Left ventricle myocardium inferior (tissue), 1 donor: Measurements from ENCODE around the gene NR2C2AP. TPM values are rescaled to one million over a fixed set of nuclear protein-coding genes. Genes with fewer than 3 reads are reported as not detected.
A peak's percentile ranks its signal among the peaks of the same experiment; 100 is the strongest.
"Not testable (repeated sequence)": the region's sequence is repeated elsewhere in the genome, so short reads cannot be mapped to it uniquely, and the experiment has no call there.

Experiments used
- DNase-seq: peaks from one replicate; pipeline ENCODE4 v3.0.0-alpha.2; 2020
- H3K27ac ChIP-seq: fragments of 200-600 bp; replicated peaks from 2 replicates; pipeline ENCODE4 v1.8.0; 2021
- H3K27me3 ChIP-seq: fragments of 200-600 bp; 2 replicates; pipeline ENCODE4 v1.8.0; 2021; ENCODE audit warnings: low read depth
- H3K36me3 ChIP-seq: fragments of 200-600 bp; 2 replicates; pipeline ENCODE4 v1.8.0; 2021
- H3K4me1 ChIP-seq: fragments of 200-600 bp; 2 replicates; pipeline ENCODE4 v1.8.0; 2021
- H3K4me3 ChIP-seq: fragments of 200-600 bp; 2 replicates; pipeline ENCODE4 v1.8.0; 2021; ENCODE audit warnings: mild to moderate bottlenecking, moderate library complexity
- H3K9me3 ChIP-seq: fragments of 200-600 bp; replicated peaks from 2 replicates; pipeline ENCODE4 v1.8.0; 2021
- intact Hi-C: fragments of 100-400 bp; cut with micrococcal nuclease; formaldehyde crosslinking; loops from one replicate; pipeline ENCODE4 v1.11.0; 2022
- total RNA-seq: library from RNA; stranded (reverse); fragmentation: NEBNext Ultra II Directional; extraction: Animal tissue kit (Norgen Biotek cat#: 25700); gene quantifications from one replicate; pipeline ENCODE4 v1.2.1, GENCODE V29; 2021
- TF ChIP-seq, protein P1 (sequence below): fragments of 200-600 bp; IDR thresholded peaks from 2 replicates; pipeline ENCODE4 v1.8.0; 2021; ENCODE audit warnings: antibody characterized with exemption, mild to moderate bottlenecking, borderline replicate concordance
- donor health status: DM: no; HTN: yes; CAD: no; lungs with severe emphysema.

The NR2C2AP gene
- total RNA-seq, 1 donor from 2014 or later, result 6.3 TPM

DNA sequence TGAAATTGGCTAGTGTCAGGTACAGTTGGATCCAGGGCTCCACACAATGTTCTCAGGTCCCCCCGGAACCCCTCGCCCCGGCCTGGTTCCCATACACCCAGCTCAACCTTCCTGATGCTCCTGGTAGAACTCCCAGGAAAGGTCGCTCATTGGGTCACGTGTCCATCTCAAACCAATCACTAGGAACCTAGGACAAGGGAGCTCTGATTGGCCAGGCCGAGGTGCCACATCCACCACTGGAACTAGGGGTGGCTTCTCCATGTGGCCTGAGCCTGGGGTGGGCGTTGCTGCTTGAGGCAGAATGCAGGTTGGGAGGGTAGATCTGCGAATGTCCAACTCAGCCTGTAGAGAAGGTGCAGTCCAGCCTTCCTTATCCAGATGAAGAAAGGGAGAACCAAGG is 26.3 kb downstream of the NR2C2AP start:
- Histone ChIP-seq H3K4me3 (no peak overlapping the region), H3K36me3 (peaks cover 45% of the 10 kb centered on the region), H3K27ac (no peak overlapping the region), H3K27me3 (no peaks in the 10 kb centered on the region), H3K9me3 (peaks cover 5% of the 10 kb centered on the region), H3K4me1 (no peaks in the 10 kb centered on the region)
- TF ChIP-seq, protein P1, sequence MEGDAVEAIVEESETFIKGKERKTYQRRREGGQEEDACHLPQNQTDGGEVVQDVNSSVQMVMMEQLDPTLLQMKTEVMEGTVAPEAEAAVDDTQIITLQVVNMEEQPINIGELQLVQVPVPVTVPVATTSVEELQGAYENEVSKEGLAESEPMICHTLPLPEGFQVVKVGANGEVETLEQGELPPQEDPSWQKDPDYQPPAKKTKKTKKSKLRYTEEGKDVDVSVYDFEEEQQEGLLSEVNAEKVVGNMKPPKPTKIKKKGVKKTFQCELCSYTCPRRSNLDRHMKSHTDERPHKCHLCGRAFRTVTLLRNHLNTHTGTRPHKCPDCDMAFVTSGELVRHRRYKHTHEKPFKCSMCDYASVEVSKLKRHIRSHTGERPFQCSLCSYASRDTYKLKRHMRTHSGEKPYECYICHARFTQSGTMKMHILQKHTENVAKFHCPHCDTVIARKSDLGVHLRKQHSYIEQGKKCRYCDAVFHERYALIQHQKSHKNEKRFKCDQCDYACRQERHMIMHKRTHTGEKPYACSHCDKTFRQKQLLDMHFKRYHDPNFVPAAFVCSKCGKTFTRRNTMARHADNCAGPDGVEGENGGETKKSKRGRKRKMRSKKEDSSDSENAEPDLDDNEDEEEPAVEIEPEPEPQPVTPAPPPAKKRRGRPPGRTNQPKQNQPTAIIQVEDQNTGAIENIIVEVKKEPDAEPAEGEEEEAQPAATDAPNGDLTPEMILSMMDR, result no peak
- no peak for DNase-seq
- intact Hi-C loops, result no loop called here

DNA sequence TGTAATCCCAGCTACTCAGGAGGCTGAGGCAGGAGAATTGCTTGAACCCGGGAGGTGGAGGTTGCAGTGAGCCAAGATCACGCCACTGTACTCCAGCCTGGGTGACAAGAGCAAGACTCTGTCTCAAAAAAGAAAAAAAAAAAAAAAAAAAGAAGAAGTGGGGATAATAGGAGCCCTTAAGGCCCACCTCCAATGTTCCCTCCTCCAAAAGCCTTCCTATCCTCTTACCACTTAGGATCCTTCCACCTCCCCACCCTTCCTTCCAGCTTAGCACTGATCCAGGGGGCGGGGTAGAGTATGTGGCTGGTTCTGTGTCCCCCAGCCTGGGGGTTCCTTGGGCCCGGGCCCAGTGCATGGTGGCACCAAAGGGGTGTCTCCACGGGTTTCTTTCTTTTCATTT is 30.0 kb downstream of the NR2C2AP start:
- DNase-seq, H3K27me3 ChIP-seq, H3K4me3 ChIP-seq, intact Hi-C loops, H3K9me3 ChIP-seq, H3K27ac ChIP-seq: not testable (repeated sequence)
- Histone ChIP-seq H3K36me3 (peaks cover 16% of the 10 kb centered on the region), H3K4me1 (peaks cover 12% of the 10 kb centered on the region)

DNA sequence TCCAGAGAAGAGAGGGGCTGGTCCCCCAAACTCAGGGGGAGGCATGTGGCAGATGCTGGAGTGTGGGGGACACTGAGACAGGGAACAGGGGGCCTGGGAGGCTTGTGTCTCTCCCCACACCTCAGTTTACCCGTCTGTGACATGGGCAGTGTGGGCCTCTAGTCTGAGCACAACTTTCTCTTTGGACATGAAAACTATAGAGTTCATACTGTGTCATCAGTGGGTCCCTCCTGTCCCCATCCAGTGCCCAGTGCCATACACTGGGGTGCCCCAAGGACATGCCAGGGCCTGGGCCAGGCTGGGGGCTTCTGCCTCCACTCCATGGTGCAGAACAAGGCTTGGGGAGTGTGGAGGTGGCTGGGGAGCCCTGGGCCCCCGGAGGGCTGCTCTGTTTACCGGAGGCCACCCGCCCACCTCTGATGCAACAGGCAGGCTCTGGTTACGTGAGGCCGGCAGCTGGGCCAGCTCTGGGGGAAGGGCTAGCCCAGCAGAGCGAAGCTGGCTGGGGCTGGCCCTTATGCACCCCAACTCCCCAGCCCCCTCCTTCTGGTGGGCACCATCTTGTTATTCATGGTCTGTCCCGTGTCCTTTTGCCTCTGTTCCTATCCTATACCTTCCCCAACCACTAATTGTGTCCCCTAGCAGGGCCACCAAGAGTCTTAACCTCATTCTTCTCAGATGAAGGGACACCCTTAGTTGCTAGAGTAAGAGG is 31.2 kb downstream of the NR2C2AP start:
- Histone ChIP-seq H3K9me3 (no peaks in the 10 kb centered on the region), H3K4me1 (peaks cover 12% of the 10 kb centered on the region), H3K27ac (no peak overlapping the region), H3K4me3 (no peak overlapping the region), H3K36me3 (peaks cover 9% of the 10 kb centered on the region), H3K27me3 (no peaks in the 10 kb centered on the region)
- TF ChIP-seq, protein P1, result no peak
- no peak for DNase-seq
- intact Hi-C loops, result no loop called here

DNA sequence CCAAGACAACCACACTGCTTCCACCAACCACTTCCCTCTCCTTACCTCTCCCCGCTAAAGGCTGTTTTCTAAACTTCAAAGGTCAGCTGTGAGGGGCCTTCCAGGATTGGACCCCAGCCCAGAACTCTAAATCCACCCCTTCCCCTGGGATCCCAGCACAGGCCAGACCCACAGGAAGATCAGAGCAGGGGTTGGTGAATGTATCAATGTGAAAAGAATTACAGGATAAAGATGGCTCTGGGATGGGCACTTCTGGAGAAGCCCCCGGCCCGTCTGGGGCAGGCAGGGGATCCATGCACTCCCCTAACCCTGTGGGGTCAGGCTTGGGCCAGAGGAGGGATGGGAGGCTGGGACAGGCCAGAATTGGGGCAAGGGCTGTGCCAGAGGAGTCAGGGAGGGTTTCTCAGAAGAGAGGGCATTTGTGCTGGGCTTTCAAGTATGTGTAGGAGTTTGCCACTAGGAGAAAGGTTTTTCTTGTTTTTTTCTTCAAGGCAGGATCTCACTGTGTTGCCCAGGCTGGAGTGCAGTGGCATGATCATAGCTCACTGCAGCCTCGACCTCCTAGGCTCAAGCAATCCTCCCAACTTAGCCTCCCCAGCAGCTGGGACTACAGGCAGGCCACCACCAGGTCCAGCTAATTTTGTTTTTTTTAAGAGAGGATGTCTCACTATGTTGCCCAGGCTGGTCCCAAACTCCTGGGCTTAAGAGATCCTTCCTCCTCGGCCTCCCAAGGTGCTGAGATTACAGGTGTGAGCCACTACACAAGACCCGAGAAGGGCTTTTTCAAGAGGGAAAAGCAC is 32.1 kb downstream of the NR2C2AP start:
- H3K36me3 ChIP-seq, result no peaks in the 10 kb centered on the region
- no peak for DNase-seq
- H3K9me3 ChIP-seq, result no peaks in the 10 kb centered on the region
- peak overlapping the region; percentile 16 for H3K27ac ChIP-seq
- H3K4me1 ChIP-seq, result peaks cover 12% of the 10 kb centered on the region
- no peak overlapping the region for H3K4me3 ChIP-seq
- H3K27me3 ChIP-seq, result no peaks in the 10 kb centered on the region
- TF ChIP-seq, protein P1, result no peak
- intact Hi-C loops, result no loop called here

DNA sequence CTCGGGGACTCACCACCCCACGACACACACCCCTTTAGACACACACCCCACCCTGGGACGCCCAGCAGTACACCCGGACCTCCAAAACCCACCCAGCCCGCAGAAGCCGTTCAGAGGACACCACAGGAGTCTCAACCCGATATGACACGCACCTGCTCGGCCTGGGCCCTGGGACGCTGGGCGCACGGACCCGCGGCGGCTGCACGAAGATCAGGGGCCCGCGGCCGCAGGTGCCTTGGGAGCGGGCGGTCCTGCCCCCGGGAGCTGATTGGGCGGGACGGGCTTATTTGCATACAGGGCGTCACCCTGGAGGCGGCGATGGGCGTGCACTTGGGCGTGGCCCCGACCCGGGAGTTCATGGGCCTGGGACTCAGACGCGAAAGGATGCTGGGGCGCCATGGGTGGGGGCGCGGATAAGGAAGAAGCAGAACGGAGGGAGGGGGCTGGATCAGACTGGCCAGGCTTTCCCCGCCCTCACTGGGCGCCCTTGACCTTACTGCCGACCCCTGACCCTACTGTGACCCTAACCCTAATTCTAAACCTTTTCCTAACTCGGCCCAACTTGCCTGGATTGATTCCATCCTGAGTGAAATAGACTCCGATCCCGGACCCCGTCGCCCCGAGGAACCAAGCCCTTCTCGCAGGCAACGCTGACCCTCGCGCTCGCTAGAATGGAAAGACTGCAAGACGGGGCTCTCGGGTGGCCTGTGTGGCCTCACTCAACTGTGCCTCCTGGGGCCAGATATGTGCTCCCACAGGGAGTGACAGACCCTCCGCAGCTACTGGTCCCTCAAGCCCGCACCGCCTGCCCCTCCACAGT is 33.0 kb downstream of the NR2C2AP start, which contains the start of gene MEF2B:
TSS of gene MEF2B (minus strand) at position 211 of the 820 bp plus-strand sequence. CDS start 19,528 bp downstream, outside the sequence.
- intact Hi-C loops, result no loop called here
- peaks cover 12% of the 10 kb centered on the region for H3K4me1 ChIP-seq
- peak within 1 kb of the TSS; percentile 56 for H3K4me3 ChIP-seq
- DNase-seq, result peak; percentile 77
- no peaks in the 10 kb centered on the region for H3K9me3 ChIP-seq
- no peaks in the 10 kb centered on the region for H3K36me3 ChIP-seq
- H3K27me3 ChIP-seq, result no peaks in the 10 kb centered on the region
- H3K27ac ChIP-seq, result peak within 1 kb of the TSS; percentile 16
- TF ChIP-seq, protein P1, result no peak
